OCI-LY1 (cell line): ENCODE measurements around the gene COL1A2.

ENCODE experiments used
- EZH2 ChIP-seq: fragments of 200-600 bp; sonication (generic), shearing (Covaris generic); IDR thresholded peaks from 2 replicates; pipeline ENCODE4 v1.8.0; 2017; ENCODE audit warnings: borderline replicate concordance, mixed run types, mild to moderate bottlenecking, antibody characterized with exemption, low read length, moderate library complexity, mixed read lengths
- TF ChIP-seq, protein P1 (sequence below): fragments of 200-600 bp; sonication (generic), shearing (Covaris generic); IDR thresholded peaks from 2 replicates; pipeline ENCODE4 v1.5.1; 2017; ENCODE audit warnings: mild to moderate bottlenecking, antibody characterized with exemption, low read length, moderate library complexity, mixed read lengths

GRCh38 chr7:94452239-94452638 lies 57.5 kb downstream of the COL1A2 start:
- TF ChIP-seq, protein P1, sequence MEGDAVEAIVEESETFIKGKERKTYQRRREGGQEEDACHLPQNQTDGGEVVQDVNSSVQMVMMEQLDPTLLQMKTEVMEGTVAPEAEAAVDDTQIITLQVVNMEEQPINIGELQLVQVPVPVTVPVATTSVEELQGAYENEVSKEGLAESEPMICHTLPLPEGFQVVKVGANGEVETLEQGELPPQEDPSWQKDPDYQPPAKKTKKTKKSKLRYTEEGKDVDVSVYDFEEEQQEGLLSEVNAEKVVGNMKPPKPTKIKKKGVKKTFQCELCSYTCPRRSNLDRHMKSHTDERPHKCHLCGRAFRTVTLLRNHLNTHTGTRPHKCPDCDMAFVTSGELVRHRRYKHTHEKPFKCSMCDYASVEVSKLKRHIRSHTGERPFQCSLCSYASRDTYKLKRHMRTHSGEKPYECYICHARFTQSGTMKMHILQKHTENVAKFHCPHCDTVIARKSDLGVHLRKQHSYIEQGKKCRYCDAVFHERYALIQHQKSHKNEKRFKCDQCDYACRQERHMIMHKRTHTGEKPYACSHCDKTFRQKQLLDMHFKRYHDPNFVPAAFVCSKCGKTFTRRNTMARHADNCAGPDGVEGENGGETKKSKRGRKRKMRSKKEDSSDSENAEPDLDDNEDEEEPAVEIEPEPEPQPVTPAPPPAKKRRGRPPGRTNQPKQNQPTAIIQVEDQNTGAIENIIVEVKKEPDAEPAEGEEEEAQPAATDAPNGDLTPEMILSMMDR = no peak
- no peak for TF ChIP-seq EZH2
